PFSK-1 (cell line): ENCODE results near the gene FANCC.

Experiments
- FOXP2 ChIP-seq: optimal IDR thresholded peaks from 2 replicates; pipeline ENCODE3; 2011; ENCODE audit warnings: borderline replicate concordance, control low read depth, inconsistent platforms; ENCODE audit not compliant: insufficient read depth; ENCODE audit errors: extremely low read length, extremely low read depth
- POLR2AphosphoS5 ChIP-seq: IDR thresholded peaks from 2 replicates; pipeline ENCODE4 v1.6.1; 2012; ENCODE audit warnings: low read depth, mild to moderate bottlenecking, control low read depth, low read length, moderate library complexity

- TF ChIP-seq POLR2AphosphoS5 (no peak), FOXP2 (no peak)
Observed at GRCh38 chr9:95330720-95331404, 13.4 kb upstream of the FANCC start.
